HuH-7 (cell line): ENCODE results near the gene TNS1.
"Not testable (repeated sequence)": the region's sequence is repeated elsewhere in the genome, so short reads cannot be mapped to it uniquely, and the experiment has no call there.

Experiments used
- DNase-seq: peaks from one replicate; pipeline ENCODE4 v3.0.0; 2011; ENCODE audit warnings: low spot score

The TNS1 gene

GRCh38 chr2:217797661-217798069 is 205.1 kb downstream of the TNS1 start:
- no peak for DNase-seq

DNA sequence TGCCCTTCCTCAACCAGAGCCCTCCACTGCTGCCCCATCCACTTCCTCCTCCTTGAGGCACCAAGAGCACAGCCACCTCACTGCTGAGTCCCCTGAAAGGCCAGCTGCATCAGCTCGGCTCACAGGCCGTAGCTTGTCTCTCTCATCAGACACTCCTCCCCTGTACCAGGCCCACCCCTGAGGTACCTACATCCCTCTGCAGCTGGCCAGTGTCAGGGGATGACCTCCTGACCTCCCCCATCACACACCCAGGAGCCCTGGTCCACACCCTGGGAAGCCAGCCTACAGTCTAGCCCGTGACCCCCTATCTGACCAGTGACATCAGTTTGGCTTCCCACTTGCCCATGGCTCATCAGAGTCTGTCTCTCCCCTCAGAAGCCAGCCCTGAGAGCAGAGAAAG is 205.6 kb downstream of the TNS1 start:
- DNase-seq: no peak

- no peak for DNase-seq
Observed at GRCh38 chr2:217795706-217796465, 206.9 kb downstream of the TNS1 start.

DNA sequence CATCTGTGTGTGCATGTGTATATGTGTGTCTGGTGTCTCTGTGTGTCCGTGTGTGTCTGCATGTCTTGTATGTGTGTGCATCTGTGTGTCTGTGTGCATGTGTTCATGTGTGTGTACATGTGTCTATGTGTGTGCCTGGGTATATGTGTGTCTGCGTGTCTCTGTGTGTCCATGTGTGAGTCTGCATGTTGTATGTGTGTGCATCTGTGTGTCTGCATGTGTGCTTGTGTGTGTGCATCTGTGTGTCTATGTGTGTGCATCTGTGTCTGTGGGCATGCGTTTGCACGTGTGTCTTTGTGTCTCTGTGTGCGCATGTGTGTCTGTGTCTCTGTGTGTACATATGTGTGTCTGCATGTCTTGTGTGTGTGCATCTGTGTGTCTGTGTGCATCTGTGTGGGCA is 207.7 kb downstream of the TNS1 start:
- no peak for DNase-seq

GRCh38 chr2:217794133-217794986 is 208.4 kb downstream of the TNS1 start:
- DNase-seq: no peak

GRCh38 chr2:217793566-217794132 is 209.1 kb downstream of the TNS1 start:
- no peak for DNase-seq

GRCh38 chr2:217792626-217793527 is 209.9 kb downstream of the TNS1 start:
- no peak for DNase-seq

DNA sequence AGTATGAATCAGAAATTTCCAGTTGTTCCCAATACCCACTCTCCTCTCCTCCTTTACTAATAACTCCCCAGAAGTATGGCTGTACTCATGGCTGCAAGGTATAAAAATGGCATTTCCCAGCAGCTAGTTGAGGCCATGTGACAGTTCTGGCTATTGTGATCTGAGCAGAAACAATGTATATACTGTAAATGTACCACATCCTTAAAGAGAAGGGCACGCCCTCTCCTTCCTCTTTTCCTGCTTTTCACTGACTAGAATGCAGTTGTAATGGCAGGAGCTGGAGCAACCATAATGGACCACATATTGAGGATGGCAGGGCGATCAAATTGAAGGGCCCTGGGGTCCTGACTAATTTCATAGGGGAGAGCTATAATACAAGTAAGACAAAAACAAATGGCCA is 211.2 kb downstream of the TNS1 start:
- no peak for DNase-seq

- no peak for DNase-seq
Observed at GRCh38 chr2:217790681-217791392, 212.0 kb downstream of the TNS1 start.

DNA sequence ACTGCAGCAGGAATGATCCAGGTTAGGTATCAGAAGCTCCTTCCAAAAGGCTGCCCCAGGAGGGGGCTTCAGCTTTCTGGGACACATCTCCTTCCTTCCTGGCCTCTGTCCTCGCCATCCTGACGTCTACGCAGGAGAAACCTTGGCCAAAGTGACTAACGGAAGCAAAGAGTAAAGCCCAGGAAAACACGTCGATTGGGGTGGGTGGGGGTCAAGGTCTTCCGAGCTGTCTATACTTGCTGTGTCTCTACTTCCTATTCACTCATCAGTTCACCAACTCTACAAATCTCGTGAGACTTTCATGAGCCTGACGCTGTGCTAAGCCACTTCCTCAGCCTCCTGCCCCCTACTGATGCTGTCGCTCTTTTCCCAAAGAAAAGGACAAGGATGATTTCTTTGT is 212.6 kb downstream of the TNS1 start:
- DNase-seq: no peak

DNA sequence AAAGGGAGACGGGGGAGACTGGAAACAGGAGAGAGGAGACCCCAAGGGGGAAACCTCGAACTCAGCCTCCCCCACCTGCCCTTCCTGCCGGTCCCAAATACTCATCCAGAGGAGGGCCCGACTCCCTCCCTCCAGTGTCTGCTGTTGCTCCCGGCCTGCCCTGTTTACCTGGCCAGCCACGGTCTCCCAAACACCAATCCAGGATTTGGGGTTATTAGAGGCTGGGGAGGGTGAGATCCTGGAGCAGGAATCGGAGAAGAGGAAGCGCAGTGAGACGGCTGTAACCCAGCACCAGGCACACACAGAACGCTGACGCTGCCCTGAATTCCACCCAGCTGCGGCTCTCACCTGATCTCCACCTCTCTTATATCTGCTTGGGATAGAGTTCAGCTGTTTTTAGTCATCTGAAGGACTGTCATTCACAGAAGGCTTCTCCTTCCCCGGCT is 213.0 kb downstream of the TNS1 start:
- DNase-seq: no peak

DNA sequence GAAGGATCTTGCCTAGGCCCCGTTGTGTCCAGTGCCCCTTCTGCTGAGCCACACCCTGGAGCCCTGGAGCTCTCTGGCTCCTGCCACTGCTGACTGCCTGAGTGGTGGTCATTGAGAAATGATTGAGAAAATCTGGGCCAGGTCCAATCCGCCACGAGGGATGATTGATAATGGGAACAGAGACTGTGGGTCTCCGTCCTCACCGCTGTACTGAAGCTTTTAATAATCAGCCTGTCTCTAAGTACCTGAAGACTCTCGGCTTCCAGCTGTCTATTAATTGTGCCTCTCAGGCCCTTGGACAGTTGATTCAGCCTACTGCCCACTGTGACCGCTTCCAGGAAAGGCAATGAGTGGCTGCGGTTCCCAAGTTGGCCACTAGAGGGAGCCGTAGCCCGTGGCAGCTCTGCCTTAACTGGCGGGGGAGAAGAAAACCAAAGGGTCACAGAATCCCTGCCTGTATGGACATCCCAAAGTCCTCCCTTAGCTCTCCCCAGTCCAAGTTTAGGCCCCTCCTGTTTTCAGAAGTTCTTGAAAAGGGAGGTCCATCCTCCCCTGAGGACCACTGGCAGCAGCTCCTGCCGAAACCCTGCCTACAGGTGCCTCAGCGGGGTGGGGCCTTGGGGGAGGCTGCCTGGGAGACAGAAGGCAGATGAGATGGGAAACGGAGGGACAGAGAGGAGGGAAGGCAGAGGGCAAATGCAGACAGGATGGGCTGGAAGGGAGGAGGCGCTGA is 213.6 kb downstream of the TNS1 start:
- peak; percentile 78 for DNase-seq

GRCh38 chr2:217788669-217789002 is 214.2 kb downstream of the TNS1 start:
- DNase-seq: no peak

GRCh38 chr2:217787160-217787877 is 215.5 kb downstream of the TNS1 start:
- DNase-seq: no peak

DNA sequence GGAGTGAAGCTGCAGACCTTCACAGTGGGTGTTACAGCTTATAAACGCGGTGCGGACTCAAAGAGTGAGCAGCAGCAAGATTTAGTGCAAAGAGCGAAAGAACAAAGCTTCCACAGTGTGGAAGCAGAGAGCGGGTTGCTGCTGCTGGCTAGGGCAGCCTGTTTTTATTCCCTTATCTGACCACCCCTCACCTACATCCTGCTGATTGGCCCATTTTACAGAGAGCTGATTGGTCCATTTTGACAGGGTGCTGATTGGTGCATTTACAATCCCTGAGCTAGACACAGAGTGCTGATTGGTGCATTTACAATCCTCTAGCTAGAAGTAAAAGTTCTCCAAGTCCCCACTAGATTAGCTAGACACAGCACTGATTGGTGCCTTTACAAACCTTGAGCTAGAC is 216.2 kb downstream of the TNS1 start:
- not testable (repeated sequence) for DNase-seq

DNA sequence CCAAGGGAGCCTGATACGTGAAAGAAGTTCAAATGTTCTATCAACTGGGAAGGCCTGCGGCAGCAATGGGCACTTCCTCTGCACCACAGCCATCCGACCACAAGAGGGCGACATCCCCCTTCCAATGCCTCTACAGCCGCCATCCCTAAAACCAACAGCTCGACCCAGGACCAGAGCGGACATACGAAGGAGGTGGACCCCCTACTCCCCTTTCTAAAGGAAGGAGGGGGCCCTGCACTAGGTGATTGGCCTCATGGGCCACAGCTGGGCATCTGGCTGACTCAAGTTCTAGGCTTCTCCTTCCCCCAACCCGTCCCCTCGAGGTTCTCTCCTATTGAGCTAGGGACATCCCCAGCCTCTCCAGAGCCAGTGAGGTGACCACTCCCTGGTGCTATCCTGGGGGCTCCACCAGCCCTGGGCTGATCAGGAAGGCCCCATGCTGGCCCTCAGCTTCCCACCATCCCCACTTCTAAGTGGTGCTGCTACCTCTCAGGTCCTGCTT is 217.2 kb downstream of the TNS1 start:
- DNase-seq: peak; percentile 88

GRCh38 chr2:217784996-217785543 is 217.7 kb downstream of the TNS1 start:
- no peak for DNase-seq

GRCh38 chr2:217783243-217783642 is 219.6 kb downstream of the TNS1 start:
- DNase-seq: no peak

GRCh38 chr2:217777906-217778305 is 224.9 kb downstream of the TNS1 start:
- DNase-seq: no peak
